ENCODE results near the gene ASAP2. TPM values are rescaled to one million over a fixed set of nuclear protein-coding genes. Genes with fewer than 3 reads are reported as not detected.

The ASAP2 gene
- total RNA-seq (2012; rRNA removed), result 43.7 and 51.2 TPM in 2 replicates

DNA sequence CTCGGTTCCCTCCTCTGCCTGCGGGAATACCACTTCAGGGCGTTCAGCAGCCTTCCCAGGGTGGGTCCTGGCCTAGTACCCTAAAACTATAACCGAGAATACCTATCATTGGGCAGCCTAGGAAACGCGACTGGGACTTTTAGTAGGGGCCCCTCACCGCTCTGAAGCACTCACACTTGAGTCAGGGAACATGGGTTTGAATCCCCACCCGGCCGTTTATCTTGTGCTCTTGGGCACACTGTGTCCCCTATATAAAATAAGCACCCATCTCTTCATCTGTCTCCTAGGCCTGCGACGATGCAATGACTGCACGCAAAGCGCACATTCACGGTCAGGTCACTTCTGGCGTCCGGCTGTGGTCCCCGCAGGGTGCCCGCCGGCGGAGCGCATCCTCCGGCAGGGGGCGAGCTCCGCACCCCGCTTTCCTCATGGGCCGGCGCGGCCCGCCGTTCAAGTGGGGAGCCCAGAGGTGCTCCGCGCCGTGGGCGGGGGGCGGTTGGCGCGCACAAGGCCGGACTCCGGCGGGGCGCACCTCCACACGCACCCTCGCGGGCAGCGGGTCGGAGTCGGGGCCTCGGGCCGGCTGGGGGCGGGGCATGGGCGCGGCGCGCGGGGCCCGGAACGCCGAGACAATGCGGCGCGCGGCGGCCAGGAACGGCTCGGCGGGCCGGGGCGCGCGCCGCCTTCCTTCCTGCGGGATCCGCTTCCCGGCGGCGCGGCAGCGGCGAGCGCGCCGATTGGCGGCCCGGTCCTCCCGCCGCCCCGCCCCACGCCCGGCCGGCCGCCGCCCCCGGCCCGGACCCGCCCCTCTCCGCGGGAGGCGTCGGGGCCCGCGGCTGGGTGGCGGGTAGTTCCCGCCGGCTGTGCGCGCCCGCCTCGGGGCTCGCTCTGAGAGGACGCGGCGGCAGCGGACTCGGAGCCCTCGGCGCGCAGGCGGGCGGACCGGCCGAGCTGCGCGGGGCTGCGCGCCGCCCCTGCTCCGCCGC lies at the start of gene ASAP2:
TSS of gene ASAP2 (plus strand) at position 850 of the 986 bp plus-strand sequence. CDS start 293 bp downstream, outside the sequence.
- Histone ChIP-seq H3K4me2 (ENCODE audit: low read length) (peak within 1 kb of the TSS; percentile 94), H3K4me3 (ENCODE audit: low read length) (peak within 1 kb of the TSS; percentile 83), H3K9me3 (replicated peaks; ENCODE audit: low read length) (no peaks in the 10 kb centered on the region), H3K9ac (ENCODE audit: low read depth, low read length) (peak within 1 kb of the TSS; percentile 89), H3K4me1 (ENCODE audit: control insufficient read depth, insufficient read depth, low read length) (peaks cover 23% of the 10 kb centered on the region), H3K27me3 (ENCODE audit: control insufficient read depth, insufficient read depth, low read length) (no peaks in the 10 kb centered on the region), H3K36me3 (ENCODE audit: insufficient read depth, low read length) (peaks cover 6% of the 10 kb centered on the region)

DNA sequence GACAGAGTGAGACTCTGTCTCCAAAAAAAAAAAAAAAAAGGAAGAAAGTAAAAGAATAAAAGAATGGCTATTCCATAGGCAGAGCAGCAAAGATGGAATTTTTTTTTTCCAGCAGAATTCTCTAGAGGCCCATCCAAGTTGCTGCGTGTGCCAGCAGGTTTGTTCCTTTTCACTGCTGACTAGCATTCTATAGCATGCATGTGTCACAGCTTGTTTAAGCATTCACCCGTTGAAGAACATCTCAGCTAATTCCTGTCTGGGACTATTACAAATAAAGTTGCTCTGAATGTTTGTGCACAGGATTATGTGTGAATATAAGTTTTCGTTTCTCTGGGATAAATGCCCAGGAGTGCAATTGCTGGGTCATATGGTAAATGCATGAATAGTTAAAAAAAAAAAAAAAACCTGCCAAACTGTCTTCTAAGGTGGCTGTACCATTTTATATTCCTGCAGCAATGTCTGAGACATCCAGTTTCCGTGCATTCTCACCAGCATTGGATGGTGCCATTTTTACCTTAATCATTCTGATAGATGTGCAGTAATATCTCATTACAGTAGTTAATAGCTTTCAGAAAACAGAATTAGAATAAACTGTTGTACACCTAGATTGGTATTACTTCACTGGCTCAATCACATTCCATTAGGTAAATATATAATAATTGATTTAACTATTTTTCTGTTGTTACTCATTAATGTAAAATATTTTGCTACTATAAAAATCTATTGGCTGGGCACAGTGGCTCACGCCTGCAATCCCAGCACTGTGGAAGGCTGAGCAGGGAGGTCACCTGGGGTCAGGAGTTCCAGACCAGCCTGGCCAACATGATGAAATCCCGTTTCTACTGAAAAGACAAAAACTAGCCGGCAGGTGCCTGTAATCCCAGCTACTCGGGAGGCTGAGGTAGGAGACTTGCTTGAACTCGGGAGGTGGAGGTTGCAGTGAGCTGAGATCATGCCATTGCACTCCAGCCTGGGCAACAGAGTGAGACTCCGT lies 47.5 kb upstream of the ASAP2 start:
- Histone ChIP-seq H3K27me3 (ENCODE audit: control insufficient read depth, insufficient read depth, low read length) (no peaks in the 10 kb centered on the region), H3K9ac (ENCODE audit: low read depth, low read length) (no peak overlapping the region), H3K4me1 (ENCODE audit: control insufficient read depth, insufficient read depth, low read length) (peaks cover 12% of the 10 kb centered on the region), H3K36me3 (ENCODE audit: insufficient read depth, low read length) (no peaks in the 10 kb centered on the region), H3K4me2 (ENCODE audit: low read length) (no peak overlapping the region), H3K4me3 (ENCODE audit: low read length) (no peak overlapping the region), H3K9me3 (replicated peaks; ENCODE audit: low read length) (no peaks in the 10 kb centered on the region)

DNA sequence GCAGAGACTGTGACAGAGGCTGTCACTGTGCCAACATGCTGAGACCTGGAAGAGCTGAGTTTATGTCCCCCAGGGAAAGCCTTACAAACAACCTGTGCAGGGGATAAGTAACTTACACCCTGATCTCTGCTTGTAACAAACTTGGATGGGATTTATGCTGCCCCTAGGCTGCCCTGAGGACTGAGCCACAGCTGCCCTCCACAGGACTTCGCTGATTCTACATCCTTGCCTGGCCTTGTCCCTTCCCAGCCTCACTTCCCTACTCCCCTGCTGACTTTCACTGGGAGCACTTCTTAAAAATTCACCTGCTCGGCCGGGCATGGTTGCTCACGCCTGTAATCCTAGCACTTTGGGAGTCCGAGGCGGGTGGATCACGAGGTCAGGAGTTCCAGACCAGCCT lies 45.9 kb upstream of the ASAP2 start:
- Histone ChIP-seq H3K4me3 (ENCODE audit: low read length) (no peak overlapping the region), H3K4me2 (ENCODE audit: low read length) (no peak overlapping the region), H3K36me3 (ENCODE audit: insufficient read depth, low read length) (no peaks in the 10 kb centered on the region), H3K27me3 (ENCODE audit: control insufficient read depth, insufficient read depth, low read length) (no peaks in the 10 kb centered on the region), H3K9me3 (replicated peaks; ENCODE audit: low read length) (no peaks in the 10 kb centered on the region), H3K9ac (ENCODE audit: low read depth, low read length) (no peak overlapping the region), H3K4me1 (ENCODE audit: control insufficient read depth, insufficient read depth, low read length) (peaks cover 19% of the 10 kb centered on the region)

DNA sequence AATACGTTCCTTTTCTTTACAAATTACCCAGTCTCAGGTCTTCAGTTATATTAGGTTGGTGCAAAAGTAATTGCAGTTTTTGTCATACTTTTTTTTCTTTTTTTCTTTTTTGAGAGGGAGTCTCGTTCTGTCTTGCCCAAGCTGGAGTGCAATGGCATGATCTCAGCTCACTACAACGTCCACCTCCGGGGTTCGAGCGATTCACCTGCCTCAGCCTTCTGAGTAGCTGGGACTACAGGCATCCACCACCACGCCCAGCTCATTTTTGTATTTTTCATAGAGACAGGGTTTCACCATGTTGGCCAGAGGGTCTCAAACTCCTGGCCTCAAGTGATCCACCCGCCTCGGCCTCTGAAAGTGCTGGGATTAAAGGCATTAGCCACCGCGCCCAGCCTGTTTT lies 43.8 kb upstream of the ASAP2 start:
- H3K36me3 ChIP-seq (ENCODE audit: insufficient read depth, low read length), result no peaks in the 10 kb centered on the region
- H3K4me3 ChIP-seq (ENCODE audit: low read length), result no peak overlapping the region
- H3K9me3 ChIP-seq (replicated peaks; ENCODE audit: low read length), result no peaks in the 10 kb centered on the region
- H3K4me1 ChIP-seq (ENCODE audit: control insufficient read depth, insufficient read depth, low read length), result peaks cover 19% of the 10 kb centered on the region
- no peaks in the 10 kb centered on the region for H3K27me3 ChIP-seq (ENCODE audit: control insufficient read depth, insufficient read depth, low read length)
- peak overlapping the region; percentile 72 for H3K4me2 ChIP-seq (ENCODE audit: low read length)
- H3K9ac ChIP-seq (ENCODE audit: low read depth, low read length), result peak overlapping the region; percentile 56

DNA sequence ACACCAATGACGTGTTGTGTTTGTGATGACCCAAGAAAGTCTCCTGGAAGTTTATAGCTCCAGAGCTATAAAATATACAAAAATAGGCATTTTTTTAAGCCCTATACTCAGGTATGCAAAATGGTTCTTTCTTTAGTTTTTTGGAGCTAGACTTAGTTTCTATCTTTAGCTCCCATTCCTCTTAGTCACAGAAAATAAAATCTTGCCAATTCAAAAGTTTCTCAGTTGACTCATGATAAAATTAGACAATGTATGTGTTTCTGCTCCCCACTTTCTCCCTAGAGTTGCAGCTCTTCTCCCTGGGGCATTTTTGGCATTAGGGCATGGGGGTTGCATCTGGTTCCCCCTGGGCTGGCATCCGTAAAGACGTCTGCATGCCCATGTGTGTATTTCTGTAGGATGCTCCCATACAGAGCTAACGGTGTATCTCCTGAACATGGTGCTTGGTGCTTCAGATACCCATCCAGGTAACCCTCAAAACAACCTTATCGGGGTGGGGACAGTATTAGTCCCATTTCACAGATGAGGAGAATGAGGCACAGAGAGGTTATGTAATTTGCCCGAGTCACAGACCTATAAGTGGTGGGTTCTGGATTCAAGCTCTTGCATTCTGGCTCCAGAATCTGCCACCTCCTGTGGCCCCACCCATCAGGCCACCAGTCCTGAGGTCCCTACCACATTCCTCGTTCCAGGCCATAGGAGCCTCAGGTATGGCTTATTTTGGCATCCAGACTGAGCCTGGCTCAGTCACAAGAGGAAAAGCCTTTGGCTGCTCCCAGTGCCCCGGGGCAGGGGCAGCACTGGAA lies 43.1 kb upstream of the ASAP2 start:
- H3K4me3 ChIP-seq (ENCODE audit: low read length), result no peak overlapping the region
- H3K27me3 ChIP-seq (ENCODE audit: control insufficient read depth, insufficient read depth, low read length), result no peaks in the 10 kb centered on the region
- H3K4me1 ChIP-seq (ENCODE audit: control insufficient read depth, insufficient read depth, low read length), result peaks cover 19% of the 10 kb centered on the region
- H3K9me3 ChIP-seq (replicated peaks; ENCODE audit: low read length), result no peaks in the 10 kb centered on the region
- peak overlapping the region; percentile 72 for H3K4me2 ChIP-seq (ENCODE audit: low read length)
- peak overlapping the region; percentile 56 for H3K9ac ChIP-seq (ENCODE audit: low read depth, low read length)
- H3K36me3 ChIP-seq (ENCODE audit: insufficient read depth, low read length), result no peaks in the 10 kb centered on the region

DNA sequence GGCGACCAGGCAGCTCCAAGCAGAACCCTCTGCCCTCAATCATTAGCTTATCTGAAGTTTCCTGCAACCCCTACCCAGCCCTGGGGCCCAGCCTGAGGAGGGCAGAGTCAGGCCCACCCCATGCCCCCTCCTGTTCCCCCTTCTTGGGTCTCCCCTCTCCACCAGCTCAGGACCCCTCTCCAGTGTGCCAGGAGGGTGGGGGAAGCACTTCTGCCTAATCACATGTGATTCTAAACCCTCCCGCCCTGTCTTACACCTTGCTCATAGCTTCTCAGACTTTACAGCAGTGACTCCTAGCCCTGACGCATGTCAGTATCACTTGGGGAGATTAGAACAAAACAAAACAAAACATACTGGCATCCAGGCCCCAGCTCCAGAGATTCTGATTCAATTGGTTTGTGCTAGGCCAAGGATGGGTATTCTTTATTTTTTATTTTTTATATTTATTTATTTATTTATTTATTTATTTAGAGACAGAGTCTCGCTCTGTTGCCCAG lies 42.5 kb upstream of the ASAP2 start:
- Histone ChIP-seq H3K9ac (ENCODE audit: low read depth, low read length) (no peak overlapping the region), H3K4me2 (ENCODE audit: low read length) (no peak overlapping the region), H3K27me3 (ENCODE audit: control insufficient read depth, insufficient read depth, low read length) (no peaks in the 10 kb centered on the region), H3K36me3 (ENCODE audit: insufficient read depth, low read length) (no peaks in the 10 kb centered on the region), H3K4me3 (ENCODE audit: low read length) (no peak overlapping the region), H3K9me3 (replicated peaks; ENCODE audit: low read length) (no peaks in the 10 kb centered on the region), H3K4me1 (ENCODE audit: control insufficient read depth, insufficient read depth, low read length) (peaks cover 19% of the 10 kb centered on the region)

DNA sequence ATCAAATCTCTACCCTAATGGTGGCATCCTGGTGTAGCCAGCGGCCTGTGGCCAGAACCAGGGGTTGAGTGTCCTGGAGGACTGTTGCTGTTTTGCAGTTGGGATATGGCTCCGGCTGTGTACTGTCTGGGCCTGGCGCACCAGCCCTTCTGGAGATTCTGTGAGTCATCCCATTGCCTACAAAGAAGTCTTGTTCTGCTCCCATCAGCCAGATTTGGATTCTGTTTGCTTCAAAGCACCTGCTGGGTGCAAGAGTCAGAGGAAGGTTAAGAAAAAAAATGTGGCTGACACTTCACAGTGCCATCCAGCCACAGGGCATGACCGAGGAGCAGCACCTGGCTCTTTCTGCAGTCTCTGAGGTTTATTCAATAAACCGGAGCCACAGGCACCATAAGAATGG lies 41.0 kb upstream of the ASAP2 start:
- Histone ChIP-seq H3K4me2 (ENCODE audit: low read length) (no peak overlapping the region), H3K9me3 (replicated peaks; ENCODE audit: low read length) (no peaks in the 10 kb centered on the region), H3K27me3 (ENCODE audit: control insufficient read depth, insufficient read depth, low read length) (no peaks in the 10 kb centered on the region), H3K4me3 (ENCODE audit: low read length) (no peak overlapping the region), H3K4me1 (ENCODE audit: control insufficient read depth, insufficient read depth, low read length) (peaks cover 19% of the 10 kb centered on the region), H3K9ac (ENCODE audit: low read depth, low read length) (no peak overlapping the region), H3K36me3 (ENCODE audit: insufficient read depth, low read length) (no peaks in the 10 kb centered on the region)

DNA sequence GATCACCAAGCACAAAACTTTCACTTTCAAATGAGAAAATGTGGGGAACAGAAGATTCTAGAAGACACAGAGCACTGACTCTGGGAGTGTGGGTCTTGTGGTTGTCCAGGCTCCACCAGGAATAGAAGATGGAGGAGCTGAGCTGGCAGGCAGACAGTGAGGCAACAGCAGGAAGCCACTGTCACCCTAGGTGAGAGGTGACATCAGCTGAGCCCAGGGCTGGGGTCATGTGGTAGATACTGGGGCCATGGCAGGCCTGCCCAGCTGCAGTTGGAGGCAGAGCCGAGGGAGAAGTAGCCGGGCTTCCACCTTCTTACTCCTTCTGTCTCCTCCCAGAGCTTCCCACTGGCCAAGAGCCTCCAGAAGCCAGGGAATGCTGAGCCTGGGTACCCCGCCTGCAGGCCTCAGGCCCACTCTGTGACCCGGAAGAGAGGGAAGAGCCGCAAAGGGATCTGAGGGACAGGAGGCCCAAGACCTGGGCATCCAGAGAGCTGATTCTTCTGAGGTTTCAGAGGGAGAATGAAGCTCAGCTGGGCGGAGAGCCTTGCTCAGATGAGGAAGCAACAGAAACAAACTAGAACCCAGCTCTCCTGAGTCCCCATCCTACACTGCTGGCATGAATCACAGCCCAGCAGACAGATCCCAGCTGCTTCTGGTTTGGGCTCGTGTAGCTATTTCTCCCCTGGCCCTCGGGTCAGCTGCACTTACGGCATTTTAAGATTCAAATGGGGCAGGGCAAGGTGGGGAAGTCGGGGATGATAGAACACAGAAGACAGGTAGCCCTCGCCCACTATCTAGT lies 39.8 kb upstream of the ASAP2 start:
- no peaks in the 10 kb centered on the region for H3K27me3 ChIP-seq (ENCODE audit: control insufficient read depth, insufficient read depth, low read length)
- H3K36me3 ChIP-seq (ENCODE audit: insufficient read depth, low read length), result no peaks in the 10 kb centered on the region
- no peak overlapping the region for H3K9ac ChIP-seq (ENCODE audit: low read depth, low read length)
- no peak overlapping the region for H3K4me3 ChIP-seq (ENCODE audit: low read length)
- peaks cover 19% of the 10 kb centered on the region for H3K4me1 ChIP-seq (ENCODE audit: control insufficient read depth, insufficient read depth, low read length)
- no peaks in the 10 kb centered on the region for H3K9me3 ChIP-seq (replicated peaks; ENCODE audit: low read length)
- H3K4me2 ChIP-seq (ENCODE audit: low read length), result no peak overlapping the region

DNA sequence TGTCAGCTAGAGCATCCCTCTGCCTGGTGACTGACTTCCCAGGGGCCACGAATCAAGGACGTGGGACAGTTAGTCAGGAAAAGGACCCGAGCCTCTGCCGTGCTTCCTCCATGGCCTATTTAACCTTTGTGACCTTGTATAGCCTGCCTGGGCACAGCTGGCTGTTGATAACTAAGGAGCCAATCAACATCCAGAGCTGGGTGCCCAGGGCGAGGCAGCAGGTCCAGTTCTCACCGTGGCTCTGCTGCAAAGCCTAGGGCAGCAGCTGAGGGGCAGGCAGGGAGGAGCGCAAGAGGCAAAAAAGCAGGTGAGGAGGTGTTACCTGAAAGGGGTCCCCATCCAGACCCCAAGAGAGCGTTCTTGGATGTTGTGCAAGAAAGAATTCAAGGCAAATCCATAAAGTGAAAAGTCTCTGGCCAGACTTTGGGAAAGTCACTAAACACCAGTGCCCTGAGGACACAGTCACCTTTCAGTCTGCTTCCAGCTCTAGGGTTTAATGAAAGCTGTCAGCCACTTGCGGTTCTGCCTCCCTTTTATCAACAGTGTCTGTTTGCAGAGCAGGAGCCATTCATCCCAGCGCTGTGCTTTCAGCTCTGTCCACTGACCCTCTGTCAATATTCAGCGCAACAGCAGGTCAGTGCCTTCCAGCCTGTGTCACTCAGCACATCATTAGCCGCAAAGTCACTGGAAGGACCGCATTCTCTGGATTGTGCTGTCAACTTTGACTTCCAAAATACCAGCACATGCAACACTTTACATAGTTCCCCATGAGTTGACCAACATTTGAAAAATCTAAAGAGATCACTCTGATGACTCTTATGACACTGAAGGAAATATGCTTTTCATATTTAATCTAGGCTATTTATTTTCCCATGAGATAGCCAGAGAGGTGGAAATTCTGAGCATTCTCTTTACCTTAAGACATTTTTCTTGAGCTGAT lies 38.6 kb upstream of the ASAP2 start:
- H3K27me3 ChIP-seq (ENCODE audit: control insufficient read depth, insufficient read depth, low read length), result no peaks in the 10 kb centered on the region
- no peak overlapping the region for H3K4me3 ChIP-seq (ENCODE audit: low read length)
- H3K4me1 ChIP-seq (ENCODE audit: control insufficient read depth, insufficient read depth, low read length), result peaks cover 16% of the 10 kb centered on the region
- no peak overlapping the region for H3K4me2 ChIP-seq (ENCODE audit: low read length)
- H3K9ac ChIP-seq (ENCODE audit: low read depth, low read length), result no peak overlapping the region
- H3K36me3 ChIP-seq (ENCODE audit: insufficient read depth, low read length), result no peaks in the 10 kb centered on the region
- H3K9me3 ChIP-seq (replicated peaks; ENCODE audit: low read length), result no peaks in the 10 kb centered on the region

All from skeletal muscle satellite cell (primary cell).